HepG2 (cell line): ENCODE data around the gene RAMP1. TPM values are rescaled to one million over a fixed set of nuclear protein-coding genes. Genes with fewer than 3 reads are reported as not detected.

ENCODE experiments used
- ATAC-seq: fragments of 200-7000 bp; cut with Tn5 transposase; 3 replicates; pipeline ENCODE4 v1.9.1; 2020; ENCODE audit warnings: mild to moderate bottlenecking, moderate library complexity
- BruUV-seq: library from RNA; stranded (reverse); fragments of 400-500 nt; replicated peaks from 2 replicates; lab custom pipeline; 2021; lab: Mats Ljungman, UMichigan
- CTCF ChIA-PET: fragments of 300-600 bp; formaldehyde crosslinking; extraction: SDS; loops from one replicate; lab custom pipeline; 2021; ENCODE audit warnings: low total read pairs, inconsistent platforms, low intra/inter-chr PET ratio; lab: Yijun Ruan, JAX
- POLR2A ChIA-PET: fragments of 350-600 bp; sonication (Branson Sonifier 250); formaldehyde crosslinking; loops from one replicate; lab custom pipeline; 2020; ENCODE audit warnings: antibody characterized with exemption, inconsistent platforms; lab: Yijun Ruan, JAX
- DNase-seq: peaks from one replicate; pipeline ENCODE4 v3.0.0-alpha.2; 2015; ENCODE audit warnings: low spot score
- FAIRE-seq: peaks from 3 replicates; lab custom pipeline; 2011; peaks lifted over from hg19 to GRCh38; lab: Jason Lieb, UNC
- H2AFZ ChIP-seq: one replicate; pipeline ENCODE4 v1.6.1; 2011; ENCODE audit warnings: low read length, inconsistent platforms
- H3K27ac ChIP-seq: fragments of 300-600 bp; 3 replicates; pipeline ENCODE4 v1.8.0; 2011; ENCODE audit warnings: mixed run types, mild to moderate bottlenecking, mixed read lengths, low read length, inconsistent platforms; ENCODE audit not compliant: insufficient read depth; ENCODE audit errors: extremely low read length
- H3K27me3 ChIP-seq, 2 experiments: fragments of 200-600 bp in 1 of 2; 2 replicates in 1 of 2; 3 replicates in 1 of 2; pipeline versions ENCODE4 v1.6.0 to v1.8.0; 2011; ENCODE audit warnings: low read length in 2 of 2, mild to moderate bottlenecking in 2 of 2, moderate library complexity in 2 of 2, inconsistent platforms in 1 of 2; ENCODE audit not compliant: insufficient read depth in 2 of 2, control insufficient read depth in 1 of 2
- H3K36me3 ChIP-seq, 2 experiments: fragments of 200-600 bp in 1 of 2; replicated peaks in 1 of 2; 2 replicates in 1 of 2; 3 replicates in 1 of 2; pipeline versions ENCODE4 v1.5.1 to v1.8.0; 2011; ENCODE audit warnings: low read length in 2 of 2, inconsistent platforms in 1 of 2; ENCODE audit not compliant: insufficient read depth in 2 of 2, control insufficient read depth in 1 of 2
- H3K4me1 ChIP-seq: 2 replicates; pipeline ENCODE4 v1.5.1; 2012; ENCODE audit warnings: low read length, inconsistent platforms; ENCODE audit not compliant: insufficient read depth
- H3K4me2 ChIP-seq: 2 replicates; pipeline ENCODE4 v1.6.0; 2011; ENCODE audit warnings: low read depth, low read length, inconsistent platforms
- H3K4me3 ChIP-seq, 3 experiments: fragments of 200-600 bp in 1 of 3; sonication (generic), shearing (Covaris generic) in 1 of 3; replicated peaks in 1 of 3; 2 replicates each; pipeline ENCODE4 v1.5.1; 2011 to 2016; ENCODE audit warnings: low read length in 3 of 3, inconsistent platforms in 2 of 3, low read depth in 2 of 3, mild to moderate bottlenecking in 2 of 3, control low read depth in 1 of 3, mixed read lengths in 1 of 3; ENCODE audit not compliant: insufficient read depth in 1 of 3
- H3K79me2 ChIP-seq: one replicate; pipeline ENCODE4 v1.6.1; 2011; ENCODE audit warnings: low read length, inconsistent platforms; ENCODE audit not compliant: insufficient read depth
- H3K9ac ChIP-seq: 2 replicates; pipeline ENCODE4 v1.6.0; 2011; ENCODE audit warnings: mild to moderate bottlenecking, low read depth, low read length, inconsistent platforms; ENCODE audit not compliant: insufficient read depth
- H3K9me3 ChIP-seq: 2 replicates; pipeline ENCODE4 v1.5.1; 2012; ENCODE audit warnings: mild to moderate bottlenecking, low read length
- H4K20me1 ChIP-seq: 2 replicates; pipeline ENCODE4 v1.6.0; 2011; ENCODE audit warnings: inconsistent platforms, mild to moderate bottlenecking, low read length, moderate library complexity; ENCODE audit not compliant: insufficient read depth
- ATF2 ChIP-seq: sonication (generic); formaldehyde crosslinking; IDR thresholded peaks from 2 replicates; pipeline ENCODE4 v1.4.0; 2020; ENCODE audit warnings: missing genetic modification reagents
- ATF7-NPFF ChIP-seq: sonication (generic); formaldehyde crosslinking; IDR thresholded peaks from 2 replicates; pipeline ENCODE4 v1.8.1; 2023; ENCODE audit warnings: mild to moderate bottlenecking, low read depth, missing genetic modification reagents, moderate library complexity
- FOXK1 ChIP-seq: sonication (generic); formaldehyde crosslinking; IDR thresholded peaks from 2 replicates; pipeline ENCODE4 v1.4.0; 2020; ENCODE audit warnings: low read depth, missing genetic modification reagents, borderline replicate concordance
- GATAD1 ChIP-seq: IDR thresholded peaks from 2 replicates; pipeline ENCODE4 v1.6.1; 2016; ENCODE audit warnings: missing genetic modification reagents, missing compliant biosample characterization
- GMEB2 ChIP-seq: IDR thresholded peaks from 2 replicates; pipeline ENCODE4 v1.6.1; 2016; ENCODE audit warnings: missing biosample characterization, missing genetic modification reagents, low read depth
- IRF2 ChIP-seq: IDR thresholded peaks from 2 replicates; pipeline ENCODE4 v1.6.1; 2018; ENCODE audit warnings: missing genetic modification reagents, missing compliant biosample characterization
- IRX3 ChIP-seq: sonication (generic); formaldehyde crosslinking; IDR thresholded peaks from 2 replicates; pipeline ENCODE4 v1.8.1; 2023; ENCODE audit warnings: mild to moderate bottlenecking, low read depth, missing genetic modification reagents, borderline replicate concordance
- KMT2B ChIP-seq: IDR thresholded peaks from 2 replicates; pipeline ENCODE4 v1.6.1; 2016; ENCODE audit warnings: missing genetic modification reagents, missing compliant biosample characterization
- NR2C2 ChIP-seq: sonication (generic); formaldehyde crosslinking; IDR thresholded peaks from 2 replicates; pipeline ENCODE4 v1.4.0; 2020; ENCODE audit warnings: missing genetic modification reagents, mild to moderate bottlenecking, moderate library complexity, borderline replicate concordance
- SAFB2 ChIP-seq: sonication (generic); formaldehyde crosslinking; IDR thresholded peaks from 2 replicates; pipeline ENCODE4 v1.5.1; 2020; ENCODE audit warnings: missing genetic modification reagents, low read depth, mild to moderate bottlenecking, borderline replicate concordance
- SIX4 ChIP-seq: sonication (generic); formaldehyde crosslinking; IDR thresholded peaks from 2 replicates; pipeline ENCODE4 v1.4.0; 2020; ENCODE audit warnings: missing genetic modification reagents
- SOX13 ChIP-seq, 3 experiments: fragments of 450-650 bp in 1 of 3; sonication (generic) in 1 of 3; formaldehyde crosslinking in 1 of 3; IDR thresholded peaks in 2 of 3; conservative IDR thresholded peaks in 1 of 3; 2 replicates each; pipeline versions ENCODE4 v1.5.0 to v1.6.1; 2016 to 2020; ENCODE audit warnings: antibody characterized with exemption in 1 of 3, mild to moderate bottlenecking in 1 of 3, missing compliant biosample characterization in 1 of 3, missing genetic modification reagents in 1 of 3, moderate library complexity in 1 of 3
- TBP ChIP-seq: sonication (generic); formaldehyde crosslinking; IDR thresholded peaks from 2 replicates; pipeline ENCODE4 v1.5.0; 2020; ENCODE audit warnings: missing genetic modification reagents
- ZNF138 ChIP-seq: sonication (generic); formaldehyde crosslinking; IDR thresholded peaks from 2 replicates; pipeline ENCODE4 v1.5.0; 2020; ENCODE audit warnings: mild to moderate bottlenecking, low read depth, missing genetic modification reagents
- ZNF317 ChIP-seq: sonication (generic); formaldehyde crosslinking; IDR thresholded peaks from 2 replicates; pipeline ENCODE4 v1.5.0; 2020; ENCODE audit warnings: mild to moderate bottlenecking, missing genetic modification reagents
- ZNF510 ChIP-seq: sonication (generic); formaldehyde crosslinking; IDR thresholded peaks from 2 replicates; pipeline ENCODE4 v1.4.0; 2020; ENCODE audit warnings: low read depth, mild to moderate bottlenecking, missing genetic modification reagents
- ZNF597 ChIP-seq: sonication (generic); formaldehyde crosslinking; IDR thresholded peaks from 2 replicates; pipeline ENCODE4 v1.5.0; 2020; ENCODE audit warnings: missing genetic modification reagents
- ZNF747 ChIP-seq: sonication (generic); formaldehyde crosslinking; IDR thresholded peaks from 2 replicates; pipeline ENCODE4 v1.8.1; 2023; ENCODE audit warnings: missing genetic modification reagents, mild to moderate bottlenecking, borderline replicate concordance
- WGBS: methylation state at CpG from one replicate; pipeline ENCODE4 v1.1.6; 2017; ENCODE audit warnings: low lambda C conversion rate; 5-methylcytosine and 5-hydroxymethylcytosine counted together
- in situ Hi-C: cut with HindIII; loops from 2 replicates; pipeline ENCODE4 v1.10.0; 2017; ENCODE audit warnings: low pct_unique_long_range_greater_than_20kb; ENCODE audit not compliant: extremely low pct_ligation_motif_present
- intact Hi-C: fragments of 100-400 bp; cut with micrococcal nuclease; formaldehyde crosslinking; loops from one replicate; pipeline ENCODE4 v1.10.0; 2022; ENCODE audit not compliant: unreplicated experiment
- polyA plus RNA-seq, 8 experiments: library from polyadenylated mRNA; depleted of rRNA in 3 of 8; stranded (reverse) in 7 of 8; unstranded in 1 of 8; fragments of >200 nt; fragmentation: Illumina TruSeq in 4 of 8; extraction: Trizol in 4 of 8; gene quantifications; 2 replicates each; pipeline versions ENCODE4 v1.2.1 to v1.2.3, GENCODE V29; 2011 to 2016; ENCODE audit warnings: low read depth in 4 of 8, missing spikeins in 1 of 8, mixed read lengths in 1 of 8; ENCODE audit not compliant: insufficient read depth in 1 of 8
- total RNA-seq, 5 experiments: library from RNA; depleted of rRNA; stranded (reverse); fragments of >200 nt; fragmentation: Illumina TruSeq; extraction: Trizol; gene quantifications; 2 replicates each; pipeline ENCODE4 v1.2.3, GENCODE V29; 2016; ENCODE audit warnings: low read depth in 1 of 5

The RAMP1 gene
- total and polyA plus RNA-seq, 2 of the 13 experiments (the other 11 are each of a cell fraction or from before 2014, with no cell fraction given): 0.29 to 0.61 TPM

- TF ChIP-seq GMEB2 (CRISPR knock-in tag): no peak
- no peak for TF ChIP-seq KMT2B (CRISPR knock-in tag)
- no peak for TF ChIP-seq ZNF510 (CRISPR knock-in tag)
- TF ChIP-seq ZNF597 (CRISPR knock-in tag): no peak
- TF ChIP-seq SIX4 (CRISPR knock-in tag): no peak
- TF ChIP-seq ATF7-NPFF (CRISPR knock-in tag): no peak
- no peak for TF ChIP-seq TBP (CRISPR knock-in tag)
- TF ChIP-seq, all 625 proteins: peak for 0
These were observed 23.4 kb downstream of the RAMP1 start (continued) for GRCh38 chr2:237882510-237883481.

- CTCF ChIA-PET: no interaction called here
- no peak overlapping the region for H3K27ac ChIP-seq
- no peaks in the 10 kb centered on the region for H3K36me3 ChIP-seq
- H3K9me3 ChIP-seq: no peaks in the 10 kb centered on the region
- no peak overlapping the region for H3K4me2 ChIP-seq
- H3K4me1 ChIP-seq: peaks cover 24% of the 10 kb centered on the region; the same call in 1 of the 2 replicates
- H3K79me2 ChIP-seq: no peaks in the 10 kb centered on the region
- POLR2A ChIA-PET: no interaction called here
- no peak overlapping the region for H2AFZ ChIP-seq
- H3K9ac ChIP-seq: no peak overlapping the region
- FAIRE-seq (no peak), DNase-seq (no peak), ATAC-seq (no peak)
- WGBS: 44% methylated on average over 10 of the region's 10 CpGs
- in situ Hi-C loops: no loop called here
- H3K27me3 ChIP-seq: peaks cover 12 to 33% of the 10 kb centered on the region in 2 experiments
- no peak overlapping the region for H3K4me3 ChIP-seq
- BruUV-seq: no TSS peak
- no peaks in the 10 kb centered on the region for H4K20me1 ChIP-seq
- intact Hi-C loops: no loop called here
- TF ChIP-seq IRF2 (CRISPR knock-in tag) (no peak), FOXK1 (CRISPR knock-in tag) (no peak), GATAD1 (no peak), ATF2 (CRISPR knock-in tag) (no peak), SAFB2 (CRISPR knock-in tag) (no peak), ZNF747 (CRISPR knock-in tag) (no peak), ZNF138 (no peak), NR2C2 (CRISPR knock-in tag) (no peak), ZNF317 (CRISPR knock-in tag) (no peak), SOX13 (IDR thresholded peaks at IDR 0.05) (no peak), SOX13 (CRISPR knock-in tag; conservative IDR thresholded peaks at IDR 0.05 in 1 of 2, IDR thresholded peaks at IDR 0.05 in 1 of 2) (no peak), IRX3 (CRISPR knock-in tag) (no peak)
These were observed 24.6 kb downstream of the RAMP1 start for GRCh38 chr2:237883951-237884446.
